ENCODE data around the gene C2CD4C.

Gene C2CD4C

DNA sequence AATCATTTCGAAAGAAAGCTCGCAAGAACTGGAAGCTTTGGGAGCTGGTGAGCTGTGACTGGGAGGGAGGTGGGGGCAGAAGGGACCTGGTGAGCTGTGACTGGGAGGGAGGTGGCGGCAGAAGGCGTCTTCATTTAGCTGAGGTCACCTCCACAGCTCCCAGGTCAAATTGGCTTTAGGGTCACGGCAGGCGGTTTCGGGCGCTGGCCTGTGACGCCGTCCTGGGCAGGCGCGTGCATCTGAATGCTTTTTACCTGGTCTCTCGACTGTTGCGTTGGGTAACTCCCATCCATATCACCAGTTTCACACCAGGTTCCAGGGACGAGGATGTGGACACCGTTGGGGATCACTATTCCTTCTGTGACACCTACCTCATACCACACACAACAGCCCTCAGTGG, 29.2 kb downstream of the C2CD4C start:
- DNase-seq: peak; percentile 0

DNA sequence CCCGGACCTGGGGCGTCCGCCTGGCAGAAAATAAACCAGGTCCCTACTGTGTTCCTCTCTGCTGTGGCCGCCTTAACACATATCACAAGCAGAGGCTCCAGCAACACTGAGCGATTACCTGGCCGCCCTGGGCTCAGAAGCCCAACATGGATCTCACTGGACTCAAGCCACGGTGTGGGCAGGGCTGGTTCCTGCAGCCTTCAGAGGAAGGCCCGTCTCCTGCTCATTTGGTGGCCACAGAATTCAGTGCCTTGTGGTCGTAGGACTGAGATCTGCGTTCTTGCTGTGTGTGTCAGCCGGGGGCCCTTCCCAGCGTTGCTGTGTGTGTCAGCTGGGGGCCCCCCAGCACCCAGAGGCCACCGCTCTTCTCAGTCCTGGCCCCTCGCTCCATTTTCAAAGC, 30.2 kb downstream of the C2CD4C start:
- no peak for DNase-seq

DNA sequence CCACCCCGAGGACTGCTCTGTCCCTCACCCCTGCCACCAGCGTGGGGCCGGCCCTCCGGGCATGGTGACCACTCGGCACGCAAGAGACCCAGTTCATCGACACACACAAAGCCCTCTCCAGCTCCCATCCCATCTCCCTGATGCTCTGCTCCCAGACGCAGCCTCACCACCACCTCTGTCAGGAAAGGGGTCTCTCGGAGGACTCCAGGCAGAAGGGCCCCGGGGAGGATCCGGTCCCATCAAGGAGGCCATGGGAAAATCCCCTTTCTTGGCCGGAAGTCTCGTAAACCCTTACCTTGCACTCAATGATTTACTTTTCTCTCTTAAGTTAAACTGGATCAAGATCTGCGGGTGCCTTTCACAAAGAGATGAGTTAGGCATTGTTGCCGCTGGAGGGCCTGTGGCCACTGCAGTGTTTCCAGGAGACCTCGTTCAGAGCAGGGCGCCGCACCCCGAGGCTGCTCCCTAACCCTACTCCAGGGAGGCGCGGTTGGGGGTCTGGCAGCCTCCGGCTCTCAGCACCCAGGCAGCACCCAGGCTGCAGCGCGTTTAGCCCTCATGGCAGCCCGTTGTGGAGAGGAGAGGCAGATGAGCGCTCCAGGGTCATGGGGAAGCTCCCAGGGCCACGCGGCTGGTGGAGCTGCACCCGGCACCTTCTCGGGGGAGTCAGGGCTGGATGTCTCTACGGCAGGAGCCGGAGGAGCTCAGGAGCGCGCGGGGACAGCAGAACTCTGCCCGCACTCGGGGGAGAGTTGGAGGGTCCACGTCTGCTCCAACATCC, 31.0 kb downstream of the C2CD4C start:
- no peak for DNase-seq

DNA sequence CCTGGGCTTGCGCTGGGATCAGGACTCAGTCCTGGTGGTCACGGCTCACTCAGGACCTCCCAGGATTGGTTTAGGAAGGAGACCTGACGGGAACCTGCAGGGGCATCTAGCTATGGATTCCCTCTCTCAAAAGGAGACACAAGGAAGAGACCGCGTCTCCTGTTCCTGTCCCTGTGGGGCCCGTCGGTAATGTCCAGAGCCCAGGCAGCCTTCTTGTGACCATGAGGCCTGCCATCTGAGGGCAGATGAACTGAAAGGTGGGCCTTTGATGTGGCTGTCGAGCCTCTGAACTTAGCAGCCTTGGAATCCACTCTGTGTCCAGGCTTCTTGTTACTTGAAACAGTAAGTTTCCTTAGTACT, 32.9 kb downstream of the C2CD4C start:
- no peak for DNase-seq

DNA sequence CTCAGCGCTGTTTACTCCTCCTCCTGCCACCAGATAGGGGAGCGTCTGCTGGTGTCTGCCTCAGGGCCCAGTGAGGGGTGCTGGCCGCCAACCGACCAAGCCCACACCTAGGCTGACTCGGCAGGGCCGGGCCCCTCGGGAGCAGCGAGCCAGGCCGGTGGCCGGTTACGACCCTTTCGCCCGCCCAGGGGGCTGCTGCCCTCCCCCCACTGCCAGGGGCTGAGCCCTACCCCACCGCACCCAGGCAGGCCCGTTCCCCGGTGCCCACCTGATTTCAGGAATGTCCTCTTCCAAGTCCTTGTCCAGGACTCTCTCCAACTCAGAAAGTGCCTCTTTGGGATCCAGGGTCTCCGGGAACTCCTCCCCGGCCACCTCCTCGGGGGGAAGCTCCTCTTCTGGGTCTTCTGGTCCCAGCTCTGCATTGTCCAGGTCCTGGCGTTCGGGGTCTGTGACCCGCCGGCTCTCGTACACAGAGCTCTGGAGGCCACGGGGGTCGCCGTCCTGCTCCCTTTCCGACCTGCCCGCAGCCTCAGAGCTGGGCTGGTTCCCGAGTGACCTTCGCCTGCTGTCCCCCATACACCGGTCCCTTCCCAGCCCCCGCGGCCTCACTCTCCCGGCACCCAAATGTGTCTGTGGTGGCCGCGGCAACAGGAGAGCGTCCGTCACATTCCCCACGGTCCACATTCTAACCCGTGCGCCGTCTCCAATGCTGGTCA, 33.4 kb downstream of the C2CD4C start:
- DNase-seq: no peak

DNA sequence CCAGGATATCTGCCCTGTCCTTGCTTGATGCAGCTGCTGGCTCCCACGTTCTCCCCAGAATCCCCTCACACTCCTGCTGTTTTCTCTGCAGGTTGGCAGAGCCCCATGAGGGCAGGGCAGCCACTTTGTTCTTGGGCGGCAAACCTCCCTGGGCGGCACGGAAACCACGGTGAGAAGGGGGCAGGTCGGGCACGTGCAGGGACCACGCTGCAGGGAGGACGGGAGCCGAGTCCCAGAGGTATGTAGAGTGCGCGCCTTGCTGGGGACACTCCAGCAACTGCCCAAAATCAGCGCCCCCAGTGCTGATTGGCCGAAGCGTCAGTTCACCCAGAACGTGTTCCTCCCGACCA, 34.1 kb downstream of the C2CD4C start:
- DNase-seq: no peak

DNA sequence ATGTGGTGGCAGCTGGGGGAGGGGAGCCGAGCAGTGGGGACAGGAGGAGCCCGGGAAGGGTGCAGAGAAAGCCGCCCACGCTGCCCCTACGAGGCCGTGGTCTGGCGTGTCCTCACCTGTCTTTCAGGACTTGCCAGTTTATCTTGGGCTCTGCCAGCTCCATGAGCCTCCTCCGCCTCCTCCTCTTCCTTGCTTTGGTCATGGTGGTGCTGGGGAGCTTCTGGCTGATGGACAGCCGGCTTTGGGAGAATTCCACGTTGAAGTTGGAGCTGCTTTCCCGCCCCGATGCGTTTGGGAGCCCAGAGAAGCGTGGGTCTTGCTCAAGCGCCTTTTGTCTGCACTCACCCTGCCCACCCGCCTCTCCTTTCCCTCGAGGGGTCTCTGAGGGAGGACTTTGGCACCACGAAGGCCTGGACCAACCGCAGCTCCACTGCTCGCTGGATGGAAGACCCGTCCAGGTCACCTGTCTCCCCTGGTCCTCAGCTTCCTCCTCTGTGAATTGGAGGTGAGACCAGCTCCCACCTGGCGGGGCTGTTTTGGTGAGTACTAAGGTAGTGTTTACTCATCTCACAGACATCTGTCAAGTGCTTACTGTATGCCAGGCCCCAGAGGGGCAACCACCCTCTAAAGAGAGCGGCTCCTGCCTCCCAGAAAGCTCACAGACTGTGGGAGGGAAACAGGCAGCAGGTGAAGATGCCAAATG, 34.6 kb downstream of the C2CD4C start:
- peak; percentile 3 for DNase-seq

DNA sequence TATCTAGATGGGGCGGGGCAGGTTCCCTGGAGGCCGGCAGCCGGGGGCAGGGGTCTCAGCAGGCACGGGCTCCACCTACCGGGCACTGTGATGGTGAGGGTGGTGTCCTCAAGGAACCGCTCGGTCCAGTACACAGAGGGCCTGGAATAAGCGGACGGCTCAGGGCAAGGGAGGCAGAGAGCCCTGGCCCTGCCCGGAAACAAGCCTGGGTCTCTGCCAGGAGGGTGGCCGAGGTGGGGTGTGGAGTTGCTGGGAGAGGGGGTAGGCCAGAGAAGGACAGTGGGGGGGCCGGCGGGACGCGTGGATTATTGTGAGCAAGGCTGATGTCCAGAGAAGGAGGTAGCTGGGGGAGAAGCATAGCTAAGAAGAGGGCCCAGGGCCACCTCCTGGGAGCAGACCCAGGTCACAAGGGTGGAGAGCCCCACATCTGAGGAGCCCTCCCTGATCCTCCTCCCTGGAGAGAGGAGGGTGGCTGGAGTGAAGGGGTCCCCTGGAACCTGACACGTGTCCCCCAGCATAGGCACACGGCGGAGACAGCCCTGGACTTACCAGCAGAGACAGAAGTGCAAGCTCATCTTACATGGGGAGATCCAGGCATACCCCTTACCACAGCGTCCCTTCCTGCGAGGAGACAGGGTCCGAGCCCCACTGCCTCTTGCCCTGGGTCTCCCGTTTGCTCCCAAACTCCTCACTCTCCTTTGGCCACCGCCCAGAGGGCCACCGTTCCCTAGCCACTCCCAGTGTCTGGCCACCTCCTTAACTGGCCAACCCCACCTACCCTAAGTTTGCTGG, 35.4 kb downstream of the C2CD4C start:
- DNase-seq: no peak

DNA sequence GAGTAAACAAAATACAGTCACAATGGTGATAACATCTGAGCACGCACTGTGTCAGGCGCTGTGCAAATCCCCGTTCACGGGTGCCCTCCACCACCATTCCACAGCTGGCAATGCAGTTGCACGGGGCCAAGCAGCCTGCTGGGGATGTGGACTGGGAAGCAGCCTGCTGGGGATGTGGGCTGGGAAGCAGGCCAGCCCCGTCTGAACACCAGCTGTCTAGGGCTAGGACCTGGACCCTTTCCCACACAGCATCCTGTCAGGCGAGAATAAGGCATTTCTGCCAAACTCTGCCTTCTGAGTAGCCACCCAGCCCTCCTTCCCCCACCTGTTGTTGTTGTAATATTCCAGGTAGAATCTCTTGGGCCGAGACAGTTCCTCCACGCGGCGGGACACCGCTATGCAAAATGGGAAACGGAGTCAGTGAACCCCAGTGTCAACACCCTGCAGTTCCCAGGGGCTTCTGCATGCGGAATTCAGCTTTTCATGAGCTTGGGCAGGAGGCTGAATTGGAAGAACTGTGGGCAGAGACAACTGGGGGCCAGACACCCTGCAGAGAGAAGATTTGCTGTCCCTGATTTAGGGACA, 36.5 kb downstream of the C2CD4C start:
- DNase-seq: no peak

DNA sequence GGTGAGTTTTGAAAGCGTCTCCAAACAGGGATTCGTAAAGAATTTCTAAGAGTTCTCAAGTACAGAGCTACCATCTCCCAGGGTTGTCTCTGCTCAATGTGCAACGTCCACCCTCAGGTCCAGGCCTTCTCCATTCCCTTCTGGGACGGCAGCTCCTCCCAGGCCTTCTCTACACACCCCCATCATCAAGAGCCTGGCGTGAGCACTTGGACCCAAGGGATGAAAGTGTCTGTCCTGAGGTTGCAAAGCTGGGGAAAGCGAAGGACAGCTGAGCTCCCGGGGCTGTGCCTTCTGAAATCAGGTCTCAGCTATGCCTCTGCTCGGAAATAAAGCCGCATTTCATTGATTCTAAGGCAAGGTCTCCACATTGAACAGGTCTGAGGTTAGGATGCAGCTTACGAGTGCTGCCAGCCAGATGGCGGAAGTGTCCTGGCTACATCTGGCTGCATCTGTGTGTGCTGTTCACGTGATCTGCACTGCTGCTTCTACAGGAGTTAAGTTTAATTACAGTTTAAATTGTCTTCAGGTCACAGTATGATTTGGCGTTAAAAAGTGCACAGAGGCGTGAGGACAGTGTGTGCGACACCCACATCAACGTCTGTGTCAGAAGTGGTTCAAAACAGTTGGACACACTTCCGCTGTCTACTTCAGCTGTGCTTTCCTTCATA, 37.3 kb downstream of the C2CD4C start:
- DNase-seq: no peak

DNA sequence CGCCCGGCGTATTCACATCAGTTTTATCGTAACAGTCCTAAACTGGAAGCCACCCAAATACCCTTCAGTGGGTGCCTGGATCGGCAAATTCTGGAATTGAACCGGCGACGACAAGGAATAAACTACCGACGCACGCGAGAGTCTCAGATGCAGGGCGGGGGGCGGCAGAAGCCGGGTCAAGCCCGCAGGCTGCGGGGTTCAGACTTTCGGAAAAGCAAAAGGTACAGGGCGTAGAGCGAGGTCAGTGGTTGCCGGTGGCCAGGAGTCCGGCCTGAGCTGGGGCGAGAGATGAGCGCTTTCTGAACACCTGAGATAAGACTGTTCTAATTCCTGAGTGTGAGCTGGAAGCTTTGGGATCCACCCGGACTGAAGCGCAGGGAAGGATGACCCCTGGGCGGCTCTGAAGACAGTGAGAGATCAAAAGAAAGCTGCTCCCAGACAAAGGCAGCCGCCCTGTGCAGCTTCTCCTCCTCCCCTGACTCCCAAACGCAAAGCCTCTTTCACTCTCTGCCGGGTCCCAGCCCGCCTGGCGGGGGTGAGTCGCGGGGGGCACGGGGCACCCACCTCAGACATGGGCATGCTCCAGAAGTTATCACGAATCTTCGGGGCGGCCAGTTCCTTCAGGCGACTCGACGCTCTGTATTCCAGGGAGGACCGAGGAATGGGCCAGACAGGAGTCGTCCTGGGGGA, 38.2 kb downstream of the C2CD4C start:
- no peak for DNase-seq

DNA sequence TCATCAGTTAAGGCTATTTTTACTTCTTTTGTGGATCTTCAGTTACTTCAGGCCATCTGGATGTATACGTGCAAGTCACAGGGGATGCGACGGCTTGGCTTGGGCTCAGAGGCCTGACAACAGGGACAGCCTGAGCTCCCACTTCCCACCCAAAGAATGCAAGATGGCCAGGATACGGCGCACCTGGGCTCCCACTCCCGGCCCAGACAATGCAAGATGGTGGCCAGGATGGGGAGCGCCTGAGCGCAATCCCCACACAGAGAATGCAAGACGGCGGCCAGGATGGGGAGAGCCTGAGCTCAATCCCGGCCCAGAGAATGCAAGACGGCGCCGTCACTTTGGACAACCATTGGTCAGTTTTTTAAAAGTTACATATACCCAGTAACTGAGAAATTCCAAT, 39.1 kb downstream of the C2CD4C start:
- no peak for DNase-seq

DNA sequence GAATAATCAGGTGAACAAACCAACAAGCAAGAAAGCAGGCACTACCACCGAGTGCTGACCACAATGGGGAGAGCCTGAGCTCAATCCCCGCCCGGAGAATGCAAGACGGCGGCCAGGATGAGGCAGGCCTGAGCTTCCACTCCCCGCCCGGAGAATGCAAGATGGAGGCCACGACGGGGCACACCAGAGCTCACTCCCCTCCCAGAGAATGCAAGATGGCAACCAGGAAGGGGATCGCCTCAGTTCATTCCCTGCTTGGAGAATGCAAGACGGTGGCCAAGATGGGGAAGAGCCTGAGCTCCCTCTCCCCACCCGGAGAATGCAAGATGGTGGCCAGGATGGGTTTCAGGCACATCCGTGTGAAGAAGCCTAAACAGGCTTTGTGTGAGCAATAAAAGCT, 39.7 kb downstream of the C2CD4C start:
- DNase-seq: no peak

DNA sequence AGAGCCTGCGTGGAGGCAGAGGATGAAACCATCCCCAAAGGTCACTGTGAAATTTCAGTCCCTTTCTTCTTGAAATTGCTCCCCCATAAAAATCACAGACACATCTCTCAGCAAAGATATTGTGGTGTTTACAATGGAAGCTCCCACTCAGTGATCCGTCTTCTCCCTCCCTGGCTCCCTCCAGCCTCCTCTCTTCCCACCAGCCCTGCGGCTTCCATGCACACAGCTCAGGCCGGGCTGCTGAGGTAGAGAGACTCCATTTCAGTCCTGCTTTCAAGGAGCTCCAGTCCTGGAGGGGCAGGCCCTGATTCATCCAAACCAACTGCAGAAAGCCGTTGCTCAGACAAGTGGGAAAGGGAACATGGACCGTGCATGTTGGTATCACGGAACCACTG, 40.3 kb downstream of the C2CD4C start:
- DNase-seq: no peak

DNA sequence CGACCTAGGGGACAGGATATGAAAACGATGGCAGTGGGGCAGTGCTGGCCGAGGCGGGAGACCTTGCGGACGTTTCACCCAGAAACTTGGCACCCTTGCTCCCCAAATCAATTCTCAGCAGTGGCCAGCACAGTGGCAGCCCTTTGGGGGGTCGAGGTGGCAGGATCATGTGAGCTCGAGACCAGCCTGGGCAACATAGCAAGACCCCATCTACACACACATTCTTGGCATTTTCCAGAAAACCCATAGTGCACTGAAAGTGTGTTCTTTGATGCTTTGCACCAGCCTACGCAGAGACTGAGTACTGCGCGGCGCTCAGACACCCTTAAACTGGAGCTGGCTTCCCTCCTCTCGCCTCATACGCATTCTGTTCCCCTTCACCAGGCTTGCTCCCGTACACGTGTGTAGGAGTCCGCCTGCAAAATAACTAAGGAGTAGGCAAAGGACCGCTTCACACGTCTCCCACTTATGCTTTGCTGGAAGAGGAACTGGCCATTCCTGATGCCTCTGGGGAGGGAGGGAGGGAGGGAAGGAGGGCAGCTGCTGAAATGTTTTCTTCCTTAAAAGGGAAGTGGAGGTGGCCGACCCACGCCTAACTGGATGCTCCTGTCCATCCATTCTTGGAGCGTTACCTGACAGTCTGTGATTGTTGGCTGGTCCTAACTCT, 40.9 kb downstream of the C2CD4C start:
- DNase-seq: no peak

DNA sequence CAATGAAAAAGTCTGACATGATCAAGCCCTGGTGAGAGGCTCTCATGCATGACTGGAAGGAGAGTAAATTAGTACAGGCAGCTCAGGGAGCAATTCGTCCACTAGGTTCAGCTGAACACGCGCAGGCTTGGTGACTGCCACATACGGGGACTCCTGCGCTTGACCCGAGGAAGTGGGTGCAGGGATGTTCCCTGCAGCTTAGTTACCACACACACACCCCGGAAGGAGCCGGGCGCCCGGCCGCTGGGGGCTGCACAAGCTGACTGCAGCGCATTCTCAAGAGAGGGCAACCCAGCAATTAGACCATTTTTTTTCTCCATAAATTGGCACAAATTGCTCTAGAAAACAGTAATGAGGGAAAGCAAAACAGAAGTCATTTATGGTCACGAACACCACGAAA, 41.4 kb downstream of the C2CD4C start:
- DNase-seq: no peak

DNA sequence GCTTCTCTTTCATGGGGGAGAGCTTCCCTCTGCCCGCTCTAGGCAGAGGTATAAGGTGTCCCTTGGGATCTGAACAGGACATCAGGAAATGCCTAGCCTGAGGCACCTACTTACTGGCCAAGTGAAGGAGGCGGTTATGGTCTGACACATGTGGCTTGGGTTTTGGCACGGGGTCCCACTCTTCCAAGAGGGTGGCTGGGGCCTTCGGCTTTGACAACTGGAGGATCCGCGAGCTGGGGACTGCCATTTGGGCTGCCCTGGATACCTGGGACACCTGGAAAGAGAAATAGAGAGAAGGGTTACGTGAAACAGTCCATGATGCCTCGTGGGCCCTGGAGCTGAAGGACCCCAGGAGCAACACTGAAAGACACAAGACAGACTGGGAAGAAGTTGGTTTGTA, 42.0 kb downstream of the C2CD4C start:
- DNase-seq: no peak

DNA sequence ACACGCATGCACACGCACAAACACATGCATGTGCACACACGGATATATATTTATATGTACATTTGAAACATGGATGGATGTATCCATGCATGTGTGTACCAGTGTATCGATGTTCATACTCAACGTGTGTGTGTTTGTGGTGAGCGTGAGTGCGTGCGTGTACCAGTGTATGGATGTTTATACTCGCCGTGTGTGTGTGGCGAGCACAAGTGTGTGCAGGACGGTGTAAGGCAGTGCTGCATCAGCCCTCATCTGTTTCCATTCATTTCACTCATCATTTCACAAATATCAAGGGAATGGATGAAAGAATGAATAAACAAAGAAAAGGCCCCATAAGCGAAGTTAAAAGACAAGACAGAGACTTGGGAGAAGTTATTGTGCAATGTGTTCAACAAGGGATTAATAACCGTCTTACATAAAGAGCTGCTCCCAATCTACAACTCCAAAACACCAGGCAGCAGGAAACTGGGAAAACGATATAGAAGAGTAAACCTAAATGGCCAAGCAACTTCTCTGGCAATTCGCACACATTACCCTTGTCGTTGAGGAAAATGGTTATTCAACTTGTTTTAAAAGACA, 42.7 kb downstream of the C2CD4C start:
- DNase-seq: no peak

DNA sequence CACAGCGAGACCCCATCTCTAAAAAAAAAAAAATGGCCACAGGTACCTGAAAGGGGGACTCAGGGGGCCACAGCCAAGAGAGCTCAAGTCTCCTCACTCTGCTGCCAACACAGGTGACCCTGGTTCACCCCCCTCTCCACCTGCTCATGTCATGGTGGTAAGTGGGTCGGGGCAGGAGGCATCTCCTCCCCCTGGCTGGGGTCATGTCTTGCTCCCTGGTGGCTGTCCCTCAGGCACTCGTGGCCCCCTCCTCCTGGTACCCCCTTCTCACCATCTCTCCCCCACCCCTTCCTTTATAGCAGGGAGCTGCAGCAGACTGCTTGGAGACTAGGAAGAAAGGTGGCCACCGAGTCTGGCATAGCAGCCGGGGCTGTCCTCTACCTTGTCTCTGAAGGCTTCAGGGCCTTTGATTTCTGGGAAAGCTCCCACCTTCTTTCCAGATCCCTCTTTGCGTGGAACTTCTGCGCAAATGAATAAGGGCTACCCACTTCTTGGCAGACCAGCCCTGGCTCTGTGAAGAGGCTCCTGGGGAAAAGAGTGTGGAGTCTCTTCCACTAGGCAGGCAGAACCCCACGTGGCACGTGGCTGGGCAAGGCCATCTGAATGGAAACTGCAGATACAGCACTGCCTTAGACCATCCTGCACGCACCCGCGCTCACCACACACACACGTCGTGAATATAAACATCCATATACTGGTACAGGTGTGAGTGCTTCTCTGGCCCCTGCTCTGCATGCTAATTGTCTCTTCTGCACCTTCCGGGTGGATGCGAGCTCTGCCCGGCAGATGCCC, 44.3 kb downstream of the C2CD4C start:
- no peak for DNase-seq

DNA sequence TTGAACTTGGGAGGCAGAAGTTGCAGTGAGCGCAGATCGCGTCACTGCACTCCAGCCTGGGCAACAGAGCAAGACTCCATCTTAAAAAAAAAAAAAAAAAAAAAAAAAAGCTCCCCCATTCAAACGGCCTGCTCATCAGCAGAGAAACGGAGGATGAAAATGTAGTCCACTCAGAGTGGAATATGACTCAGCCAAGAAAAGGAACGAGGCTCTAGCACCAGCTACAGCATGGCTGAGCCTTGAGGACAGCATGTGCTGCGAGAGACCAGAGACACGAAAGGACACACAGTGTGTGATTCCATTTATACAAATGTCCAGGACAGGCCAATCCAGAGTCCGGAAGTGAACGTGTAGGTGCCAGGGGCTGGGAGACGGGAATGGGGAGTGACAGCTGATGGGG, 46.3 kb downstream of the C2CD4C start:
- no peak for DNase-seq
